Measurements from ENCODE around the gene KIAA1755. TPM values are rescaled to one million over a fixed set of nuclear protein-coding genes. Genes with fewer than 3 reads are reported as not detected.

Gene KIAA1755
- polyA plus RNA-seq, 4 donors = 2.7 to 4.1 (median 3.1) TPM

- no peak for DNase-seq (ENCODE audit: low read depth in 4 of 4, low spot score in 3 of 4)
Observed at GRCh38 chr20:38209054-38209675, 51.4 kb downstream of the KIAA1755 start.

GRCh38 chr20:38208523-38208922 lies 52.0 kb downstream of the KIAA1755 start:
- DNase-seq (ENCODE audit: low read depth in 4 of 4, low spot score in 3 of 4) = no peak

GRCh38 chr20:38208088-38208487 lies 52.4 kb downstream of the KIAA1755 start:
- no peak for DNase-seq (ENCODE audit: low read depth in 4 of 4, low spot score in 3 of 4)

GRCh38 chr20:38207621-38208020 lies 52.9 kb downstream of the KIAA1755 start:
- DNase-seq (ENCODE audit: low read depth in 4 of 4, low spot score in 3 of 4) = no peak

GRCh38 chr20:38205001-38205400 lies 55.5 kb downstream of the KIAA1755 start:
- DNase-seq (ENCODE audit: low read depth in 4 of 4, low spot score in 3 of 4) = no peak

- no peak for DNase-seq (ENCODE audit: low read depth in 4 of 4, low spot score in 3 of 4)
Observed at GRCh38 chr20:38203981-38204357, 56.6 kb downstream of the KIAA1755 start.

GRCh38 chr20:38203337-38203980 lies 57.1 kb downstream of the KIAA1755 start:
- no peak for DNase-seq (ENCODE audit: low read depth in 4 of 4, low spot score in 3 of 4)

GRCh38 chr20:38202982-38203293 lies 57.6 kb downstream of the KIAA1755 start:
- no peak for DNase-seq (ENCODE audit: low read depth in 4 of 4, low spot score in 3 of 4)

GRCh38 chr20:38202153-38202981 lies 58.2 kb downstream of the KIAA1755 start:
- no peak for DNase-seq (ENCODE audit: low read depth in 4 of 4, low spot score in 3 of 4)

GRCh38 chr20:38201356-38201755 lies 59.2 kb downstream of the KIAA1755 start:
- DNase-seq (ENCODE audit: low read depth in 4 of 4, low spot score in 3 of 4) = no peak

- no peak for DNase-seq (ENCODE audit: low read depth in 4 of 4, low spot score in 3 of 4)
Observed at GRCh38 chr20:38200646-38201045, 59.9 kb downstream of the KIAA1755 start.

GRCh38 chr20:38199501-38200390 lies 60.8 kb downstream of the KIAA1755 start:
- DNase-seq (ENCODE audit: low read depth in 4 of 4, low spot score in 3 of 4) = no peak

GRCh38 chr20:38198238-38198861 lies 62.2 kb downstream of the KIAA1755 start:
- no peak for DNase-seq (ENCODE audit: low read depth in 4 of 4, low spot score in 3 of 4)

GRCh38 chr20:38197619-38198018 lies 62.9 kb downstream of the KIAA1755 start:
- DNase-seq (ENCODE audit: low read depth in 4 of 4, low spot score in 3 of 4) = no peak

GRCh38 chr20:38197217-38197616 lies 63.3 kb downstream of the KIAA1755 start:
- DNase-seq (ENCODE audit: low read depth in 4 of 4, low spot score in 3 of 4) = no peak

- DNase-seq (ENCODE audit: low read depth in 4 of 4, low spot score in 3 of 4) = no peak
Observed at GRCh38 chr20:38196592-38196991, 63.9 kb downstream of the KIAA1755 start.

GRCh38 chr20:38196076-38196475 lies 64.5 kb downstream of the KIAA1755 start:
- no peak for DNase-seq (ENCODE audit: low read depth in 4 of 4, low spot score in 3 of 4)

GRCh38 chr20:38195521-38195920 lies 65.0 kb downstream of the KIAA1755 start:
- no peak for DNase-seq (ENCODE audit: low read depth in 4 of 4, low spot score in 3 of 4)

- DNase-seq (ENCODE audit: low read depth in 4 of 4, low spot score in 3 of 4) = no peak
Observed at GRCh38 chr20:38194971-38195504, 65.5 kb downstream of the KIAA1755 start.

GRCh38 chr20:38193586-38194105 lies 66.9 kb downstream of the KIAA1755 start:
- DNase-seq (ENCODE audit: low read depth in 4 of 4, low spot score in 3 of 4) = no peak

Measured in right renal pelvis (tissue), 4 donors.